H1 (cell line): ENCODE results near the gene EGFR.

Experiments used
- ASH2L ChIP-seq: fragments of 200-600, 300-600 bp; sonication (generic); IDR thresholded peaks from one replicate; pipeline ENCODE4 v1.7.1; 2017; ENCODE audit warnings: low read length
- E2F6 ChIP-seq: IDR thresholded peaks from 2 replicates; pipeline ENCODE4 v1.6.1; 2012; ENCODE audit warnings: inconsistent platforms
- EP300 ChIP-seq, 2 experiments: IDR thresholded peaks; 1 replicate in 1 of 2; 2 replicates in 1 of 2; pipeline ENCODE4 v1.6.1; 2011 to 2012; ENCODE audit warnings: low read depth in 2 of 2, low read length in 2 of 2, mild to moderate bottlenecking in 2 of 2, borderline replicate concordance in 1 of 2, inconsistent platforms in 1 of 2, moderate library complexity in 1 of 2
- EZH2 ChIP-seq: fragments of 200-600 bp; sonication (generic); IDR thresholded peaks from 2 replicates; pipeline ENCODE4 v1.7.1; 2012; ENCODE audit warnings: low read depth, mild to moderate bottlenecking, moderate library complexity, low read length, inconsistent platforms; ENCODE audit not compliant: severe bottlenecking
- PHF8 ChIP-seq: fragments of 200-600 bp; sonication (generic); conservative IDR thresholded peaks from 2 replicates; pipeline ENCODE4 v1.7.1; 2012; ENCODE audit warnings: low read depth, mild to moderate bottlenecking, inconsistent platforms, low read length, moderate library complexity
- TCF12 ChIP-seq: IDR thresholded peaks from 2 replicates; pipeline ENCODE4 v1.6.1; 2011; ENCODE audit warnings: low read depth, mild to moderate bottlenecking, low read length

GRCh38 chr7:55202150-55202913 lies 183.5 kb downstream of the EGFR start:
- TF ChIP-seq TCF12 (no peak), PHF8 (no peak), ASH2L (no peak), EZH2 (no peak), E2F6 (no peak), EP300 (IDR thresholded peaks at IDR 0.05; ENCODE audit: borderline replicate concordance in 1 of 2, low read depth in 2 of 2, low read length in 2 of 2) (no peak)
